IPS-18c (cell line): ENCODE measurements around the gene DYNLL2.
"Not testable (repeated sequence)": the region's sequence is repeated elsewhere in the genome, so short reads cannot be mapped to it uniquely, and the experiment has no call there.

Source experiments
- H3K4me3 ChIP-seq: 2 replicates; pipeline ENCODE4 v1.7.0; 2013; ENCODE audit warnings: low read depth, mild to moderate bottlenecking, low read length, moderate library complexity; ENCODE audit not compliant: insufficient read depth
- H3K9me3 ChIP-seq: one replicate; pipeline ENCODE4 v1.6.1; 2013; ENCODE audit warnings: mild to moderate bottlenecking, low read length, moderate library complexity; ENCODE audit not compliant: control insufficient read depth, insufficient read depth

DYNLL2 gene

GRCh38 chr17:58060596-58061191 is 22.5 kb upstream of the DYNLL2 start:
- no peaks in the 10 kb centered on the region for H3K9me3 ChIP-seq
- no peak overlapping the region for H3K4me3 ChIP-seq

DNA sequence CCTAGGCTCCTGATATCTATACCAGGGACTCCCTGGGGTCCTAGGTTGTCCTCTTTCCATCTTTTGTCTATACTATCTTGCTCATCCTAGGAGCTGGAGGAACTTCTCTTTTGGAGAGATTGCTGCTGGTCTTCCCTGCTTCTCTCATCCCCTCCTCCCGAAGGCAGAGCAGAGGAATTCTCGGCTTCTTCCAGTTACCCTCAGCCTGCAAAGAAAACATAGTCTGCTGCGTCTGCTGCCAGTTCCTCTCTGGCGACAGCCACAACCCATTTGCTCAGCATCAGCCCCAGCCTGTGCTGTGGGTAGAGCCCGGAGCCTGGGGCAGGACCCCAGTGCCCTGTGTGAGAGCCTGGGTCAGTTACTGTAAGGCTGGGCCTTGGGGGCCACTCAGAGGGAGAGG is 21.5 kb upstream of the DYNLL2 start:
- H3K4me3 ChIP-seq, result no peak overlapping the region

GRCh38 chr17:58065238-58065637 is 18.0 kb upstream of the DYNLL2 start:
- H3K4me3 ChIP-seq, result no peak overlapping the region
- H3K9me3 ChIP-seq, result no peaks in the 10 kb centered on the region

More for the DNA sequence above, 21.5 kb upstream of the DYNLL2 start:
- H3K9me3 ChIP-seq, result no peaks in the 10 kb centered on the region

GRCh38 chr17:58066401-58066800 is 16.8 kb upstream of the DYNLL2 start:
- no peak overlapping the region for H3K4me3 ChIP-seq
- H3K9me3 ChIP-seq, result no peaks in the 10 kb centered on the region

DNA sequence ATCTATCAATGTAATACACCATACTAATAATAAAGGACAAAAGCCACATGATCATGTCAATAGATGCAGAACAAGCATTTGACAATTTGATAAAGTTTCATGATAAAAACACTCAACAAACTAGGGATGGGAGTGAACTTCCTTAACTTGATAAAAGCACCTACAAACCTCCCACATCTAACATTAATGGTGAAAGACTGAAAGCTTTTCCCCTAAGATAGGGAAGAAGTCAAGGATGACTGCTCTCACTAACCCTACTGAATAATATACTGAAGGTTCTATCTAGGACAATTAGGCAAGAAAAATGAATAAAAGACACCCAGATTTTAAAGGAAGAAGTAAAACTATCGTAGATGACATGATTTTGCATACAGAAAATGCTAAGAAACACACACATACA is 10.4 kb upstream of the DYNLL2 start:
- H3K9me3 ChIP-seq, result no peaks in the 10 kb centered on the region

GRCh38 chr17:58073266-58073665 is 10.0 kb upstream of the DYNLL2 start:
- H3K4me3 ChIP-seq, H3K9me3 ChIP-seq: not testable (repeated sequence)

More for the DNA sequence above, 10.4 kb upstream of the DYNLL2 start:
- no peak overlapping the region for H3K4me3 ChIP-seq

DNA sequence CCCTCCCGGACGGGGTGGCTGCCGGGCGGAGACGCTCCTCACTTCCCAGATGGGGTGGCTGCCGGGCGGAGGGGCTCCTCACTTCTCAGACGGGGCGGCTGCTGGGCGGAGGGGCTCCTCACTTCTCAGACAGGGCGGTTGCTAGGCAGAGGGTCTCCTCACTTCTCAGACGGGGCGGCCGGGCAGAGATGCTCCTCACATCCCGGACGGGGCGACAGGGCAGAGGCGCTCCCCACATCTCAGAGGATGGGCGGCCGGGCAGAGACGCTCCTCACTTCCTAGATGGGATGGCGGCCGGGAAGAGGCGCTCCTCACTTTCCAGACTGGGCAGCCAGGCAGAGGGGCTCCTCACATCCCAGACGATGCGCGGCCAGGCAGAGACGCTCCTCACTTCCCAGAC is 8.8 kb upstream of the DYNLL2 start:
- H3K4me3 ChIP-seq, H3K9me3 ChIP-seq: not testable (repeated sequence)

DNA sequence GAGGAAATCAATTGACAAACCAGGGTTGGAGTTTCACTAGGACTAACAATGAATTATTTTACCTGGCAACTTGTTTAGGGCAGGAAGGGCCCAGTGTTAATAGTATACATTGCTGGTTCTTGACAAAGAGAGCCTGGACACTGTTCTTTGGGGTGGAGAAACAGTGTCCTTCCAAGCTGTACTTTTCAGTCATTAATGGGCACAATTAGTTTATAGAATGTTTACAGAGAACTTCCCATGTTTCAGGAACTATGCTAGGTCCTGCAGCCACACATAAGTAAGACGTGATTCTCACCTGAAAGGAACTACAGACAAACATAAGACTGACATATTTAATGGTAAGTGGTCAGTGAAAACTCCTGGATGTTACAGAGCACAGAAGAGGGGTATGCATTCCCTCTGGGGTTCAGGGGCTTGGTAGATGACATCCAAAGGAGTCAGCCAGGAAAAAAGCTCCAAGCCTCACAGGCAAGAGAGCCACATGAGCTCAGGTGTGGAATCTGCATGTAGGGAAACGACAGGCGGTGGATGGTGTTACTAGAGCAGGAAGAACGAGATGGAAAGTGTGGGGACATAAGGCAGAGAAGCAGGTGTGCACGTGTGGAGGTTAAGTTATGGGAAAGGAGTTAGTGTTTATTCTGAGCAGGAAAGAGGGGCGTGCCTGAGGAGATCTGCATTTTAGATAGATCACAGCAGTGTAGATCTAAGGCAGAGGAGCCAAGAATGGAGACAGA is 3.8 kb upstream of the DYNLL2 start:
- no peaks in the 10 kb centered on the region for H3K9me3 ChIP-seq
- no peak overlapping the region for H3K4me3 ChIP-seq

- Histone ChIP-seq H3K4me3 (no peak overlapping the region), H3K9me3 (no peaks in the 10 kb centered on the region)
Measured at GRCh38 chr17:58081646-58082340, 1.4 kb upstream of the DYNLL2 start.

DNA sequence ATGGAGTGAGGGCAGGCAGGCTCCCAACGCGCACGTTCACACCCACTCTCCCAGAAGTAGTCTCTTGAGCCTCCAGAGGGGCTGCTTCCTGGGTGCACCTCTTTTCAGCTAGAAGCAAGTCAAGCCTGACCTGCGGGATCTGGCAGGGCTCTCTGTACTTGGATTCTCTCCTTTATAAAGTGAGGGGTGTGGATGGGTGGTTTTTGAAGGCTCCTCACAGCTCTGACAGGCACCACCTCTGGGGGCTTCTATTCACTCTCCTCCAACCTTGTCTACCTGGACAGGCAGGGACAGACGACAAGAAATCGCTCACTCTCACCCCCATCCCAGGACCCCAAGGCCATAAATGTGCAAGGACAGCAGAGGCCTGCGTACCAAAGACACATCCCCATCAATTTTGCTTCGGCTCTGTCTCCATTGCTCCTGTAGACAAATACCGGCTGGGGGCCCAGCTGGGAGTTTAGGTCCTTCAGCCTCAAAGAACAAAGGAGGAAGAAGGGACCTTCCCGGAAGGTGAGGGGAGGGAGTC is 814 bp upstream of the DYNLL2 start:
- H3K4me3 ChIP-seq, result peak overlapping the region; percentile 30; the same call in 1 of the 2 replicates
- no peaks in the 10 kb centered on the region for H3K9me3 ChIP-seq

DNA sequence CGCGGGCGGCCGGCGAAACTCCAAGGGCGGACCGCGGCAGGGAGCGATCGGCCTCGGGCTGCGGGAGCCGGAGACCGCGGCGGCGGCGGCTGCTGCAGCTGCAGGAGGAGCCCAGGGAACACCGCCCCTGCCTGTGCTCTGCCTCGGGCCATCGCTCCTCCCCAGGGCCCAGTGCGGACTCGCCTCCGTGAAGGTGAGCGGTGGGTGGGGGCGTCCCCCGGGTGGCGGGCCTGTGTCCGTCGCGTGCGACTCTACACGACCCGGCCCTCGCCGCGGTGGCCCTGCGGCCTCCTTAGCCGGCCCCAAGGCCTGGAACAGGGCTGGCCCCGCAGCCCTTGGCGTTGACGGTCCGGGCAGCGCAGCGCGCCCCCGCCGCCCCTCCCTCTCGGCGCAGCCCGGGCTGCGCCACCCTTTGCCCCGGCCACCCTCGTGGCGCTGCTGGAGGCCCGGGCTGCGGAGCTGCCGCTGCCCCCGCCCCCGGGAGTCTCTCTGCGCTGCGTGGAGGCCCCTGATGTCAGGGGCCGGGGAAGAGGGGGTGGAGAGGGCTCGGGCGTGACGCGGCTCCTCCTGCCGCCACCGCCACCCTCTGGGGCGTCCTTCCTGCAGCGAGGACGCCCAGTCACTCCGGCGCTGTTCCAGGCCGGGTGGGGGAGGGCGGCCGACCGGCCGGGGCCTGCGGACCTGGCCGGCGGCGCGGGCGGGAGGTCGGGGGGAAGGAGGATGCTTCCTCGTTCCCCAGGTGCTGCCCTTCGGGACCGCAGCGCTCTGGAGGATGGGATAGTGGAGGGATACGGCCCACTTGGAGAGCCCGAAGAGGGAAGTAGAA is 485 bp downstream of the DYNLL2 start:
- Histone ChIP-seq H3K9me3 (no peaks in the 10 kb centered on the region), H3K4me3 (peak overlapping the region; percentile 82)

DNA sequence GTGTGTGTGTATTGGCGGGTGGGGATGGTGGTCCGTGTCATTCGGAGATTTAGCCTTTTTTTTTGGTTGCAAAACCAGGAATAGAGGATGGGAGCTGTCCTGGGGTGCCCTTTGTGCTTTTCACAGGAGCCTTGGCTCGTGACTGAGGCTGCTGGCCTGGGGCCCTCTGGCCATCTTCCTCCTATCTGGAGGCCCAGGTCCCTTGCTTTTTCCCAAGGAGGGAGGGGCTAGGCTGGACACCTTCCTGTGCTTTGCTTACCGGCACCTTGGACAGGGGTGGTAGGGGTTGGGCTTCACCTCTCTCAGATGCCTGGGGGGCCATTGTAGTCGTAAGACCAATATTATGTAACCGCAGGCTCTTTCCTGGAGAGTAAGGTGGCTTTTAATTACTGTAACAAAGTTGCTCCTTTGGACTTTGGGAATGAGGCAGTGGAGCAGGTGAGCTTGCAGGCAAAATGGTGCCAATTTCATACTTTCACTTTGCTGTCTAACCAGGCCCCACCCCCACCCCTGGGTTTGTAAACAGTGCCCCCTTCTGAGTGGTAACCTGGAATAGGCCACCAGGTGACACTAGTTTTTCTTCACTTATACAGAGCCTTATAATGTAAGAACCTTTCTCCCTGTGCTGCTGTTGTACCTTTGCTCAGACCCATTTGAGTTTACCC is 1.2 kb downstream of the DYNLL2 start:
- Histone ChIP-seq H3K4me3 (peak overlapping the region; percentile 82), H3K9me3 (no peaks in the 10 kb centered on the region)

- Histone ChIP-seq H3K4me3 (peak overlapping the region; percentile 82), H3K9me3 (no peaks in the 10 kb centered on the region)
Measured at GRCh38 chr17:58085039-58085715, 2.0 kb downstream of the DYNLL2 start.

- H3K4me3 ChIP-seq, result no peak overlapping the region
Measured at GRCh38 chr17:58086953-58087352, 3.7 kb downstream of the DYNLL2 start.

DNA sequence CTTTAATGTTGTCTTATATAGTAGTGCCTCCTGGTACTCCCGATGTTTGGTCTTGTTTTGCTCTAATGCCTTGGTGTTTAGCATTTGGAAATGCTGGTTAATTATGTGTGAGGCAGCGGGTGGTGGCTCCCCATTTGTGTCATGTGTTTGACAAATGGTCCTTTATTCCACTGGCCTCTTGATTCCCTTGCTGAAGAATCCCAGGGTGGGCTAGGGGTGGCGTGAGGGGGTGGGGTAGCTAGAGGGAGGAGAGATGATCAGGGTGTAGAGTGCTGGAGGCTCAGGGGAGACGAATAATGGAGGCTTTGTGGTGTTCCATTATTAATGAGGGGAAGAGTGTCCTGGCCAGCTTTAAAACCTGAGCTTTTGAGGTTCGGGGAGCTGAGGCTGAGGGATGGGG is 5.4 kb downstream of the DYNLL2 start:
- Histone ChIP-seq H3K4me3 (no peak overlapping the region), H3K9me3 (no peaks in the 10 kb centered on the region)

More at GRCh38 chr17:58086953-58087352, 3.7 kb downstream of the DYNLL2 start:
- H3K9me3 ChIP-seq, result no peaks in the 10 kb centered on the region

- H3K4me3 ChIP-seq, result no peak overlapping the region
- H3K9me3 ChIP-seq, result no peaks in the 10 kb centered on the region
Measured at GRCh38 chr17:58089111-58089510, 5.9 kb downstream of the DYNLL2 start.
